Activated CD8-positive, alpha-beta memory T cell treated with anti-CD3 and anti-CD28 coated beads, Interleukin-2, amount 10 ng/mL, durations not matched to agents 7 days and 5 days (primary cell): ENCODE data around the gene FMNL1. TPM values are rescaled to one million over a fixed set of nuclear protein-coding genes. Genes with fewer than 3 reads are reported as not detected.

Experiments used
- ATAC-seq: fragments of 150-1000 bp; cut with Tn5 transposase; one replicate; pipeline ENCODE4 v1.10.0; 2021; ENCODE audit warnings: moderate library complexity
- CTCF ChIA-PET: fragments of 350-600 bp; sonication (Branson Sonifier 250); formaldehyde crosslinking; loops from one replicate; lab custom pipeline; 2021; ENCODE audit warnings: antibody characterized with exemption; lab: Charles Lee
- DNase-seq: peaks from one replicate; pipeline ENCODE4 v3.0.0-alpha.2; 2020
- H3K27ac Mint-ChIP-seq: one replicate; pipeline ENCODE4 v1.8.0; 2021; ENCODE audit warnings: mild to moderate bottlenecking, mixed read lengths
- H3K27me3 Mint-ChIP-seq: one replicate; pipeline ENCODE4 v1.8.0; 2021; ENCODE audit warnings: mixed read lengths
- H3K36me3 Mint-ChIP-seq: one replicate; pipeline ENCODE4 v1.8.0; 2021; ENCODE audit warnings: mild to moderate bottlenecking, mixed read lengths
- H3K4me1 Mint-ChIP-seq: one replicate; pipeline ENCODE4 v1.8.0; 2021; ENCODE audit warnings: mixed read lengths
- H3K4me3 Mint-ChIP-seq: one replicate; pipeline ENCODE4 v1.8.0; 2021; ENCODE audit warnings: mild to moderate bottlenecking, moderate library complexity, mixed read lengths
- H3K9me3 Mint-ChIP-seq: one replicate; pipeline ENCODE4 v1.8.0; 2022; ENCODE audit warnings: low read depth, mixed read lengths
- total RNA-seq, 2 experiments: library from RNA; stranded (reverse); gene quantifications; one replicate each; pipeline ENCODE4 v1.2.3, GENCODE V29; 2021

The FMNL1 gene
- total RNA-seq, 2 experiments from 2014 or later = 482 to 504 TPM

DNA sequence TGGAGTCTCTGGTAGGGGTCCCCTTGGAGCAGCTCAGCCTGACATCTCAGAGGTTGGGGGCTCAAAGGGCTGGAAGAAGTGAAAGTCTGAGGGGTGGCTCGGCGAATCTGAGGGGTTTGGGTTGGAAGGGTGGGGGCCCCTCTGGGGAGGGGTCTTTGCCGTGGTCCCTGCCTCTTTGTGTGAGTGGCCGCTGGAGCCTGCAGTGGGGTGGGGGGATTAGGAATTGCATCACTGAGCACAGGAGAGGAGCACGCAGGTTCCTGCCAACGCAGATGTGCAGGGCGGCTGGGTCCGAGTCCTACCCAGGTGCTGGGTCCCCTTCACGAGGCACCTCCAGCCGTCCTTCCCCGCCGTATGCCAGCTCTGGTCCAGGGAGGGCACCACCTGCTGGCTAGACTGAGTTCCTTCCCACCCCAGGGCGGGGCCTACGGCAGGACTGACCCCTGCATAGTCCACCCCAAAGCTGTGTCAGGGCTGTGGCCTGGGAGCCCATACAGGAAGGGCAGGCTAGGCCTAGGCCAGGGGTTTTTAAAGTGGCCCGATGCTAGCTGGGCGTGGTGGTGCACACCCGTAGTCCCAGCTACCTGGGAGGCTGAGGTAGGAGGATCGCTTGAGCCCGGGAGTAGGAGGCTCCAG is 9.9 kb downstream of the FMNL1 start:
- no peaks in the 10 kb centered on the region for H3K27me3 Mint-ChIP-seq
- no peak for DNase-seq
- ATAC-seq = no peak
- H3K4me3 Mint-ChIP-seq = no peak overlapping the region
- CTCF ChIA-PET = interaction anchor here (0.6 to 16.1 kb wide), 9 partner anchors 9 to 154 kb away, joined by 3 to 386 read pairs (median 7); partner anchors contain the start of genes ACBD4, FMNL1 and HEXIM1
- peak overlapping the region; percentile 59 for H3K27ac Mint-ChIP-seq
- no peaks in the 10 kb centered on the region for H3K9me3 Mint-ChIP-seq
- H3K4me1 Mint-ChIP-seq = peaks cover 82% of the 10 kb centered on the region
- H3K36me3 Mint-ChIP-seq = peaks cover 41% of the 10 kb centered on the region

DNA sequence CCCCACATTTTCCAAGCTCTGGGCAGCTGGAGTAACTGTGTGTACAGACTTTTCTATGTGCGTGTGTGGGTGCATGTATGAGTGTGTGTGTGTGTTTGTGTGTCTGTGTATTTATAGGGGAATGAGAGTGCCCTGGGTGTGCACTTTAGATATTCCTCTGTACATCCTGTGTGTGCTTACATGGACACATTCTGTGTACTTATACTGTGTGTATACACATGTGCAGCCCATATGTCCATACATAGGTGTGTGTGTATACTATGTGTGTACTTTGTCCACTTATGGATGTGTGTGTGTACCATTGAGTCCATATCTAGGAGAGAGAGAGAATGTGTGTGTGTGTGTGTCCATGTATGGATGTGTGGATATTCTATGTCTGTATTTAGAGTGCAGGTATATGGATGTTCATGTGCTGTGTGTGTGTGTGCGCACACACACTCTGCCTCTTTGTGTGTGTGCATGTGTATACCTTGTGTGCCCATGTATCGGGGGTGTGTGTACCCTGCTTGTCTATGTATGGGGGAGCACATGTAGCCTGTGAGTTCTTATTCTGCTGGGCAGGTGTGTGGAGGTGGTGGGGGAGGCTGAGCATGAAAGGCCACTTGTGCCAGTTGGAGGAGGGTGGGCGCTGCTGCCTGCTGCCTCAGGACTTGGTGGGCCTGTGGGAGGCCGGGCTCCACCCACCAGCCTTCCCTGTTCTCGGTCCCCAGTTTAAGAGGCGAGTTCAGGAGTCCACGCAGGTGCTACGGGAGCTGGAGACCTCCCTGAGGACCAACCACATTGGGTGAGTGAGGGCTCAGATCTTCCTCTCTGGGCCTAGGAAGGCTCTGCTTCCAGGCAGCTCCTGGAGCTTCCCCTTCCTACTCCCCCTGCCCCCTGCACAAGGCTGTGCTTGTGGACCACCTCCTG is 11.1 kb downstream of the FMNL1 start:
- peak overlapping the region; percentile 54 for H3K27ac Mint-ChIP-seq
- DNase-seq (peak; percentile 36), ATAC-seq (no peak)
- no peaks in the 10 kb centered on the region for H3K9me3 Mint-ChIP-seq
- H3K4me3 Mint-ChIP-seq = no peak overlapping the region
- H3K4me1 Mint-ChIP-seq = peaks cover 76% of the 10 kb centered on the region
- H3K27me3 Mint-ChIP-seq = no peaks in the 10 kb centered on the region
- CTCF ChIA-PET = interaction anchor here (1.2 to 16.1 kb wide), 6 partner anchors 10 to 152 kb away, joined by 6 to 386 read pairs (median 10); partner anchors contain the start of genes ACBD4 and FMNL1
- peaks cover 40% of the 10 kb centered on the region for H3K36me3 Mint-ChIP-seq

DNA sequence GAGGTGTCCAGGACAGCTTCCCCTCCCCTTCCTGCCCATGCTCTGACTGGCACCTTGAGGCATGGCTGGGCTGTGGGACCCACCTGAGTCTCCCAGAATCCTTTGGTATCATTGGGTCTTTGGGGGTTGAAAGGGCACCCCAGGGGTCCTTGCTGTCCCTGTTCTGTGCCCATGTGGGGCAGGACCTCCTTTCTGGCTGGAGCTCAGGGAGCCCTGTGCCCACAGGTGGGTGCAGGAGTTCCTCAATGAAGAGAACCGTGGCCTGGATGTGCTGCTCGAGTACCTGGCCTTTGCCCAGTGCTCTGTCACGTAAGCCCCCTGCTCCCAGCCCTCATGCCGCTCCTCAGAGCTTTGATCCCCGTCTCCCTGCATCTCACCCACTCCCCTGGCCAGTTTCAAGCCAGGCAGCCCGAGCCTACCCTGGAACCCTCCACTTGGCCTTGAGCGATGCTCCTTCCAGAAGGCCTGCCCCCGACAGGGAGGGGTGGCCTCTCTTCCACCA is 11.8 kb downstream of the FMNL1 start:
- peak overlapping the region; percentile 58 for H3K27ac Mint-ChIP-seq
- ATAC-seq (no peak), DNase-seq (no peak)
- H3K4me3 Mint-ChIP-seq = no peak overlapping the region
- H3K9me3 Mint-ChIP-seq = no peaks in the 10 kb centered on the region
- CTCF ChIA-PET = interaction anchor here (1.2 to 16.1 kb wide), 3 partner anchors 10 to 151 kb away, joined by 6 to 386 read pairs (median 23); partner anchors contain the start of gene FMNL1
- peaks cover 74% of the 10 kb centered on the region for H3K4me1 Mint-ChIP-seq
- no peaks in the 10 kb centered on the region for H3K27me3 Mint-ChIP-seq
- H3K36me3 Mint-ChIP-seq = peaks cover 45% of the 10 kb centered on the region

DNA sequence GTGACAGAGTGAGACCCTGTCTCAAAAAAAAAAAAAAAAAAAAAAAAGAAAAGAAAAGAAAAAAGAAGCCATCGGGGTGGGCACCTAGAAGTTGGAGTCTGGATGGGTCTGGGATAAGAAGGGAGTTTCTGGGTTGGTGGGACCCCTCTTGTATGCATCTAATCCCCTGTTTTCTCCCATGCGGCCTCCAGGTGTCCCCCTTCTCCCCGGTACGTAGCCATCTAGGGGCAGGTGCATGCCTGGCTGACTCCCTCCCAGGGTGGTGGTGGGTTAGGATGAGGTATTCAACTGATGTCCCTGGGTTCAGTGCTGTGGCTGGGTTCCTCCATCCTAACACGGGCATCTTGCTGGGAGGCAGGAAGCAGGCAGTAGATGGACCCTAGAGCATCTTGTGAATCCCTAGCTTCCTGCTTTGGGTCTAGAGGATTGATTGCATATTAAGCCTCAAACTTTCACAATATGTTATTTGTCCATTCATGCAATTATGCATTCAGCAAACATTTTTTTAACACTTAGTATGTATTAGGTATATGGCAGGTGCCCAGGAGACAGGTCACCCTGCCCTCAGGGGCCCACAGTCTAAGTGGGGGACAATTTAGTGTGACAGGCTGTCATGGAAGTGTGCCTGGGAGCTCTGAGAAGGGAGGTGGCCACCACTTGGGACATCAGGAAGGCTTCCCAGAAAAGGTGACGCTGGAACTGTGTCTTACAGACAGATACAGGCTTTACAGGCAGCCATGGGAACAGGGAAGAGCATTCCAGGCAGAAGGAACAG is 13.1 kb downstream of the FMNL1 start:
- Mint-ChIP-seq H3K36me3 (peaks cover 57% of the 10 kb centered on the region), H3K27me3 (no peaks in the 10 kb centered on the region), H3K4me3 (no peak overlapping the region), H3K27ac (peak overlapping the region; percentile 69), H3K9me3 (no peaks in the 10 kb centered on the region), H3K4me1 (peaks cover 66% of the 10 kb centered on the region)
- peak; percentile 72 for ATAC-seq
- CTCF ChIA-PET = interaction anchor here (0.6 to 16.1 kb wide), 25 partner anchors 12 to 787 kb away, joined by 3 to 386 read pairs (median 4); partner anchors contain the start of genes ACBD4 and FMNL1
- peak; percentile 66 for DNase-seq

DNA sequence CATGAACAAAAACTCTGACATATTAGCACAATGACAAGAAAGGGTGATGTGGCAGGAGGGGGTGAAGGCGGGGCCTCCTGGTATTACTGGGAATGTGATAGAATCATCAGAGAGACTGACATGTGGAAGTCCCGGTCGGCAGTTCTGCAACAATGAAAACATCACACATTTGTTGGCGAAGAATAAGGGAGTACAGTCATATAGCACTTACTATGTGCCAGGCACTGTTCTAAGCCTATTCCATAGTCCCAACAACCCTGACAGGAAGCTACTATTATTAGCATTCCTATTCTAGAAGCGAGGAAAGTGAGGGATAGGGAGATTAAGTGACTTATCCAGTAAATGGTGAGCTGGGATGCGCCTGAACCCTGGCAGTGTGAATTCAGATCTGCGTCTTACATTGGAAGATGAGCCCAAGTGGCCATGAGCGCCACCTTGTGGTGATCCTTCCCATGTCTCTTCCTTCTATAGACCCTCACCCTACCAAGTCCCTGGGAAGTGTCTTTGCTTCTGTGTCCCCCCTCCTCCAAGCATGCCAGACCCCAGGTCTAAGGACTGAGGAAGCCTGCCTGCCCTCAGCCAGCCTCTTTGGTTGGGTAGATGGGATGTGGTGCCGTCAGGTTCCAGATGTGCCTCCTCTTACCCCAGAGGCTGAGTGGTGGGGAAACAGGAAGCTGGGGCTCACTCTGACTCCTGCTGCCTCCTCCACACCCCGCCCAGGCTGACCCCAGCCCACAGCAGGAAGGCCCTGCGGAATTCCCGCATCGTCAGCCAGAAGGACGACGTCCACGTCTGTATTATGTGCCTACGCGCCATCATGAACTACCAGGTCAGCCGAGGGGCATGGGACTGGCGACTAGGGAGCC is 14.0 kb downstream of the FMNL1 start:
- H3K27me3 Mint-ChIP-seq = no peaks in the 10 kb centered on the region
- peaks cover 65% of the 10 kb centered on the region for H3K36me3 Mint-ChIP-seq
- DNase-seq (peak; percentile 82), ATAC-seq (peak; percentile 60)
- peak overlapping the region; percentile 69 for H3K27ac Mint-ChIP-seq
- H3K9me3 Mint-ChIP-seq = no peaks in the 10 kb centered on the region
- CTCF ChIA-PET = interaction anchor here (0.6 to 16.1 kb wide), 25 partner anchors 11 to 788 kb away, joined by 3 to 386 read pairs (median 5); partner anchors contain the start of genes ACBD4 and FMNL1
- H3K4me1 Mint-ChIP-seq = peaks cover 58% of the 10 kb centered on the region
- no peak overlapping the region for H3K4me3 Mint-ChIP-seq

DNA sequence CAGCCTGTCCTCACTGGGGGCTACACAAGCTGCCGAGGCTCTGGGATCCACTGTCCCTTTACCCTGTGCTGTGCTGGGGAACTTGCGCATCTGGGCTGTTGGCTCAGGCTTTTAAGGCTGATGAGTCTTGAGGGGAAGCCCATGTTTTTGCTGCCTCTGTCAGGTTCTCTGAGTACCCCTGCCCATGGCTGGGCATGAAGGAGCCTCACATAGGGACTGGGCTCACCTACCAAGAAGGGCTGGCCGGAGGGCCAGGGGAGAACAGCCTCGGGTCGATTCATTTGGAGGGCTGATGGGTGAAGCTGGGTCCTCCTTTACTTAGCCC is 14.6 kb downstream of the FMNL1 start:
- DNase-seq (no peak), ATAC-seq (no peak)
- Mint-ChIP-seq H3K27me3 (no peaks in the 10 kb centered on the region), H3K36me3 (peaks cover 70% of the 10 kb centered on the region), H3K4me3 (no peak overlapping the region), H3K4me1 (peaks cover 54% of the 10 kb centered on the region), H3K9me3 (no peaks in the 10 kb centered on the region), H3K27ac (no peak overlapping the region)
- CTCF ChIA-PET = interaction anchor here (1.0 to 16.1 kb wide), 13 partner anchors 11 to 173 kb away, joined by 3 to 386 read pairs (median 5); partner anchors contain the start of genes ACBD4 and FMNL1

DNA sequence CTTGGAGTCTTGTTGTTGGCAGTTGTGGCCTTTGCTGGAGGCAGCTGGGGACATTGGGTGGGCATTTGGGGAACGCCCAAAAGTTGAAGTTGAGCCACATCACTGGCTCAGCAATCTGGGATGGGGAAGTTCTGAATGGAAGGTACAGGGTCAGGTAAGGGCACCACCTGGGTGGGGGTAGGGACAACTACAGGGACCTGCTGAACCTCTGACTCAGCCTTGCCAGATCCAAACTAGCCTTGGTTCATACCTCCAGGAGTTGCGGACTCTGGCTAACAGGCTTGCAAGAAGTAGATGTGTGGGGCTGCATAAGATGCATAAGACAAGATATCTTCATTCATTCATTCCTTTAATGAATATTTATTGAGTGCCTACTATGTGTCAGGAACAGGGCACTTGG is 16.0 kb downstream of the FMNL1 start:
- CTCF ChIA-PET = interaction anchor here (4.0 to 16.1 kb wide), 2 partner anchors 9 to 15 kb away, joined by 32 to 386 read pairs; partner anchors contain the start of gene FMNL1
- Mint-ChIP-seq H3K4me3 (no peak overlapping the region), H3K36me3 (peaks cover 66% of the 10 kb centered on the region), H3K27ac (peak overlapping the region; percentile 63), H3K4me1 (peaks cover 42% of the 10 kb centered on the region), H3K9me3 (no peaks in the 10 kb centered on the region), H3K27me3 (no peaks in the 10 kb centered on the region)
- DNase-seq = no peak
- ATAC-seq = no peak

DNA sequence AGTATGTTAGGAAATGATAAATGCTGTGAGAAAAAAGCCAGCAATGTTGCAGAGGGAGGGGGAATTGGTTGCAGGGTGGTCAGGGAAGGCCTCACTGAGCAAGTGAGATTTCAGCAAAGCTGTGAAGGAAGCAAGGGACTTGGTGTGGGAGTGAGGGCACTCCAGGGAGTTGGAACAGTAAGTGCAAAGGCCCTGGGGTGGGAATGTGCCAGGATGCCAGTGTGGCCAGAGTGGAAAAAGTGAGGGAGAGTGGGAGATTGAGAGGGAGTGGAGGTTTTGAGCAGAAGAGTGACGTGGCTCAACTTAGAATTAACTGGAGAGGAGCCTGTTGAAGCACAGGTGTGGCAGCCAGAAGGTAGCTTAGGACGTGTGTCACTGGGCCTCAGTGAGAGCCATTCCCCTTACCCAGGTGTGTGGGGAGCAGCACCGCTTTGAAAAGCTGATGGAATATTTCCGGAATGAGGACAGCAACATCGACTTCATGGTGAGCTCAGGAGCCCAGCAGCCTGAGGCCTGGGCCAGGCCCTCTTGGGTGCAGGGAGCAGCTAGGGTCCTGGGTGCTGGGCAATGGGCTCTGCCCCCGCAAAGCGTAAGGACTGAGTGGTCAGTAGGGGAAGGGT is 16.6 kb downstream of the FMNL1 start:
- Mint-ChIP-seq H3K27ac (peak overlapping the region; percentile 63), H3K4me3 (no peak overlapping the region), H3K27me3 (no peaks in the 10 kb centered on the region), H3K9me3 (no peaks in the 10 kb centered on the region), H3K36me3 (peaks cover 68% of the 10 kb centered on the region), H3K4me1 (peaks cover 40% of the 10 kb centered on the region)
- DNase-seq (no peak), ATAC-seq (no peak)
- CTCF ChIA-PET = interaction anchor here (1.4 to 16.1 kb wide), 3 partner anchors 10 to 103 kb away, joined by 3 to 386 read pairs (median 16); partner anchors contain the start of genes ACBD4 and FMNL1

DNA sequence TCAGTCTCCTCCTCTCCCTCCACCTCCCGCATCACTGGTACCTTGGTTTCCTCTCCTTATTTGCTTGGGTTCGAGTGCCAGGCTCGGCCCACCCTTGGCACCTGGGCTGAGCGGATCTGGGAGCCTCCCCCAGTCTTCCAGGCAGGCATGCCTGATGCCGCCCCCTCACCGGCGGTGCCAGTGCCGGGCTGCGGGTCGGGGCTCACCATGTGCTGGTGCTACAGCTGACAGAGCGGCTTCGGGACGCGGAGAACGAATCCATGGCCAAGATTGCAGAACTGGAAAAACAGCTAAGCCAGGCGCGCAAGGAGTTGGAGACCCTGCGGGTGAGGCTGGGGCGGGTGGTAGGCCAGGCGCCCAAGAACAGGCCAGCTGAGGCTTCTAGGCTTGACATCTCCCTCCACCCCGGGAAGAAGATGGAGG is 19.2 kb downstream of the FMNL1 start:
- no peak overlapping the region for H3K27ac Mint-ChIP-seq
- CTCF ChIA-PET = interaction anchor here (5.3 to 16.1 kb wide), 2 partner anchors 18 to 106 kb away, joined by 16 to 386 read pairs; partner anchors contain the start of genes ACBD4 and FMNL1

DNA sequence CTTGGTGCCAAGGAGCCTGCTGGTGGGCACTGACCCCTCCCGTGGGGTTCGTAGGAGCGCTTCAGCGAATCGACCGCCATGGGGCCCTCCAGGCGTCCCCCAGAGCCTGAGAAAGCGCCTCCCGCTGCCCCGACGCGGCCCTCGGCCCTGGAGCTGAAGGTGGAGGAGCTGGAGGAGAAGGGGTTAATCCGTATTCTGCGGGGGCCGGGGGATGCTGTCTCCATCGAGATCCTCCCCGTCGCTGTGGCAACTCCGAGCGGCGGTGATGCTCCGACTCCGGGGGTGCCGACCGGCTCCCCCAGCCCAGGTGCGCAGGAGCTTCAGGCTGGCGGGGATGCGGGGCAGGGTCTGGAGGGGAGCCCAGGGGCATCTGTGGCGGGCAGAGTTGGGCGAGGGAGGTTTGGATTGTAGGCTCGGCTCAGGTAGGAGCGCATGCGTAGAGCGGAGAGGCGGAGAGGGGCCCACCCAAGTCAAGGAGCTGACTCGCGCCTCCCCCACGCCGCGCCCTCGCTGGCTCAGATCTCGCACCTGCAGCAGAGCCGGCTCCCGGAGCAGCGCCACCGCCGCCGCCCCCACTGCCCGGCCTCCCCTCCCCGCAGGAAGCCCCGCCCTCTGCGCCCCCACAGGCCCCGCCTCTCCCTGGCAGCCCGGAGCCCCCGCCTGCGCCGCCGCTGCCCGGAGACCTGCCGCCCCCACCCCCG is 19.8 kb downstream of the FMNL1 start:
- Mint-ChIP-seq H3K4me1 (peaks cover 33% of the 10 kb centered on the region), H3K27me3 (no peaks in the 10 kb centered on the region), H3K9me3 (no peaks in the 10 kb centered on the region), H3K4me3 (no peak overlapping the region), H3K27ac (no peak overlapping the region), H3K36me3 (peaks cover 67% of the 10 kb centered on the region)
- ATAC-seq (no peak), DNase-seq (no peak)
- CTCF ChIA-PET = interaction anchor here (1.9 to 16.1 kb wide), 4 partner anchors 10 to 106 kb away, joined by 5 to 386 read pairs (median 14); partner anchors contain the start of genes ACBD4 and FMNL1

More for the DNA sequence above, 19.2 kb downstream of the FMNL1 start:
- no peak for DNase-seq
- H3K4me1 Mint-ChIP-seq = peaks cover 28% of the 10 kb centered on the region
- no peaks in the 10 kb centered on the region for H3K9me3 Mint-ChIP-seq
- ATAC-seq = no peak
- no peaks in the 10 kb centered on the region for H3K27me3 Mint-ChIP-seq
- H3K36me3 Mint-ChIP-seq = peaks cover 69% of the 10 kb centered on the region
- H3K4me3 Mint-ChIP-seq = no peak overlapping the region

DNA sequence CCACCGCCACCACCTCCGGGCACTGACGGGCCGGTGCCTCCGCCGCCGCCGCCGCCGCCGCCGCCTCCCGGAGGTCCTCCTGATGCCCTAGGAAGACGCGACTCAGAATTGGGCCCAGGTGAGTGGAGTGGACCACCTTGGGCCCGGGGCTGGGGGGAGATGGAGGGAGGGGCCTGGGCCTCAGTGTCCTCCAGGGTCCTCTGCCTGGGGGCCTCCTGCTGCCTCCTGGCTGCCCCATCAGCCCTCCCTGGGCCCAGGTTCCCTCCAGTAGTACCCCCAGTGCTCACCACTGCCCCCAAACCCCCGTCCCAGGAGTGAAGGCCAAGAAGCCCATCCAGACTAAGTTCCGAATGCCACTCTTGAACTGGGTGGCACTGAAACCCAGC is 20.3 kb downstream of the FMNL1 start:
- CTCF ChIA-PET = interaction anchor here (1.9 to 16.1 kb wide), 4 partner anchors 11 to 107 kb away, joined by 5 to 386 read pairs (median 14); partner anchors contain the start of genes ACBD4 and FMNL1
- no peak for ATAC-seq
- peaks cover 39% of the 10 kb centered on the region for H3K4me1 Mint-ChIP-seq

More for the DNA sequence above, 20.3 kb downstream of the FMNL1 start:
- no peaks in the 10 kb centered on the region for H3K9me3 Mint-ChIP-seq
- H3K4me3 Mint-ChIP-seq = no peak overlapping the region
- no peak overlapping the region for H3K27ac Mint-ChIP-seq
- no peak for DNase-seq
- H3K27me3 Mint-ChIP-seq = no peaks in the 10 kb centered on the region
- H3K36me3 Mint-ChIP-seq = peaks cover 68% of the 10 kb centered on the region
